GM12873 (cell line): ENCODE results near the gene STAT3.

ENCODE experiments used
- TF ChIP-seq, protein P1 (sequence below): IDR thresholded peaks from 2 replicates; pipeline ENCODE4 v1.5.1; 2012; ENCODE audit warnings: low read depth, mild to moderate bottlenecking, moderate library complexity, low read length, control low read depth; ENCODE audit not compliant: insufficient read depth; ENCODE audit errors: missing control alignments

STAT3 gene

DNA sequence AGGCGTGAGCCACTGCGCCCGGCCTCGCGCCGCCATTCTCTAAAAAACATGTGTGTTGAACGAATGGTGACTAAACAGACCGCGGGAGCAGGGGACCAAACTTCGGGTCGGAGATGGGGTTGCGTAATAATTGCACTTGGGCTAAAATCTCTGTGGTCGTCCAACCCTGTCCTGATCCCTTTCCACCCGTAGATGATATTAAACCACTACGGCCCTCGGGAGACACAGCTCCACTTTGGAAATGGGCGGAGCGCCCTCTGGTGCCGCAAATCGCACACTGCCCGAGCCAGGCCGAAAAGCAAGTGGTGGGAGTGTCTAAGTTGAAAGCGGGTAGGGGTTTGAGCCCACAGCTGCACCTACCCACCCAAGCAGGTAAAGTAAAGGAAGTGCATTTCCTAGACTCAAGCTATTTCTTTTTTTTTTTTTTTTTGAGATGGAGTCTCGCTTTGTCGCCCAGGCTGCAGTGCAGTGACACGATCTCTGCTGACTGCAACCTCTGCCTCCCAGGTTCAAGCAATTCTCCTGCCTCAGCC lies 17.8 kb upstream of the STAT3 start:
- TF ChIP-seq, protein P1, sequence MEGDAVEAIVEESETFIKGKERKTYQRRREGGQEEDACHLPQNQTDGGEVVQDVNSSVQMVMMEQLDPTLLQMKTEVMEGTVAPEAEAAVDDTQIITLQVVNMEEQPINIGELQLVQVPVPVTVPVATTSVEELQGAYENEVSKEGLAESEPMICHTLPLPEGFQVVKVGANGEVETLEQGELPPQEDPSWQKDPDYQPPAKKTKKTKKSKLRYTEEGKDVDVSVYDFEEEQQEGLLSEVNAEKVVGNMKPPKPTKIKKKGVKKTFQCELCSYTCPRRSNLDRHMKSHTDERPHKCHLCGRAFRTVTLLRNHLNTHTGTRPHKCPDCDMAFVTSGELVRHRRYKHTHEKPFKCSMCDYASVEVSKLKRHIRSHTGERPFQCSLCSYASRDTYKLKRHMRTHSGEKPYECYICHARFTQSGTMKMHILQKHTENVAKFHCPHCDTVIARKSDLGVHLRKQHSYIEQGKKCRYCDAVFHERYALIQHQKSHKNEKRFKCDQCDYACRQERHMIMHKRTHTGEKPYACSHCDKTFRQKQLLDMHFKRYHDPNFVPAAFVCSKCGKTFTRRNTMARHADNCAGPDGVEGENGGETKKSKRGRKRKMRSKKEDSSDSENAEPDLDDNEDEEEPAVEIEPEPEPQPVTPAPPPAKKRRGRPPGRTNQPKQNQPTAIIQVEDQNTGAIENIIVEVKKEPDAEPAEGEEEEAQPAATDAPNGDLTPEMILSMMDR: peak; percentile 83

DNA sequence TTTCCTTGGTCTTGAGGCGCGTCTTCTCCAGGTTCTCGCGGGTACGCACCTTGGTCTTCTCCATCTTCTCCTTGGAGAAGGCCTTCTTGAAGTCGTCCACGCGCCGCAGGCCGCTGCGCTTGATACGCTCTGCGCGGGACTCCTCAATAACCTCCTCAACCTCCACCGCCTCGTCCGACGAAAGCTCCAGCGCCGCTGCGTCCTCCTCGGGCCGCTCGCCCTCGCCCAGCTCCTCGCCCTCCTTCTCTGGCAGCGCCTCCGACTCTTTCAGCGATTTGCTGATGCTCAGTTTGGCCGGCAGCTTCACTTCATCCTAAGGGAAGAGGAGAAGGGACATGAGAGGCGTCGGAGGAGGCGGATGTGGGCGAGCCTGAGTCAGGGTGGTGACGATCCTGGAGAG lies 16.8 kb upstream of the STAT3 start:
- TF ChIP-seq, protein P1: no peak

DNA sequence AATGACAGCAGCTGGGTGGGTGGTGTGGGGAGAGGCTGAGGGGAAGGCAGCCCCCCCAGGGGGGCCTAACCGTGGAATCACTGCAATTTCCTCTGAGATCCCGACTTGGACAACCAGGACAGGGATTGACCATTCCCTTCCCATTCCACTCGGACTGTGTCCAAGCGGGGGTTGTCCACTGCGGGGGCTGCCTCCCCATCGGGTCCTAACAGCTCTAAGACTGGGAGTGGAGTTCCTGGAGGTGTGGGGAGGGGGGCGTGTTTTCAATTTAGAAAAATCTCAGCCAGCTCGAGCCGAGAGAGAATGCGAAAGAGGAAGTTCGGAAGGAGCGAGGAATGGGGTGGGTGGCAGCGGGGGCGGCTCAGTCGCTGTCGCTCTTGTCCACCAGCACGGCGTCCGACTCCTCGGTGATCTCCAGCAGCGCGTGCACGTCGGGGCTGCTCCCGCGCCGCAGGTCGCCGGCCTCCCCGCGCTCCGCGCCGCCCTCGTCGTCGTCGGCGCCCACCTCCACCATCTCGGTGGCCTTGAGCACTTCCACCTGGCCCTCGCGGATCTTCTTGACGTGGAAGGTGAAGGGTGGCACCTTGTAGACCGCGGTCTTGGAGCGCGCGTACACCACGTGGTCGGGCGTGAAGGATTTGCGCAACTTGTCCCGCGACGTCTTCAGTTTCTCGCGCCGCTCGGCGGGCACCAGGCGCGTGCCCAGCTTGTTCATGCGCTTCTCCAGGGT lies 16.2 kb upstream of the STAT3 start:
- TF ChIP-seq, protein P1: no peak

DNA sequence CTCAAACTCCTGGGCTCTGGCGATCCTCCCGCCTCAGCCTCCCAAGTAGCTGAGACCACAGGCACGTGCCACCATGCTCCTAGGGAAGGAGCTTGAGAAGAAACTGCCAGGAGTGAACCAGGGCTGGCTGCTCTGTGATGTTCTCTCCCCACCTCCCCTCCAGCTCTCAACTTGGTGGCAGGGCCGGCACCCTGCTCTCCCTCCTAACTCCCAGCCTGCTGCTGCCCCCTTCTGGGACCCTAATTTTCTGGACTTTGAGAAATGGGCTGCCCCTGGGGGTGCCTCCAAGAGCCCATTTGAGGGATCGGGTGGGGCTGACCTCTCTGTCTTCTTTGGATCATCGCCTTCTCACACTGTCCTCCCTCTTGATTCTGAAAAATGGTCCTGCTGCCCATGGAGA lies 14.9 kb upstream of the STAT3 start:
- TF ChIP-seq, protein P1: peak; percentile 61

DNA sequence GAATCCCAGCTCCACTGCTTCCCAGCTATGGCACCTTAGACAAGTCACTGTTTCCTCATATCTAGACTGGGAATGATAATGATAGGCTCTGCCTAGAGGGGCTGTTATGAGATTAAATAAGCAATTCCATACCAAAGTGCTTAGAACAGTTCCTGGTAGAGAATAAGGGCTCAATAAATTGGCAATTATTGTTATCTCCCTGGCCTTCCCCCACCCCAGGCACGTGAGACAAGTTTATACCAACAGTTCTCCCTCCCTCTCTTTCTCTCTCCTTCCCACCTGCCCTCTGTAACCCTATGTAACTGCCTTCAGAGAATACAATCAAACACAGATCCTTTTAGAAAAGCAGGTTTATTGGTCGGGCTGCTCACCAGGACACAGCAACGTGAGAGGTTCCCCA lies 13.9 kb upstream of the STAT3 start:
- TF ChIP-seq, protein P1: no peak

DNA sequence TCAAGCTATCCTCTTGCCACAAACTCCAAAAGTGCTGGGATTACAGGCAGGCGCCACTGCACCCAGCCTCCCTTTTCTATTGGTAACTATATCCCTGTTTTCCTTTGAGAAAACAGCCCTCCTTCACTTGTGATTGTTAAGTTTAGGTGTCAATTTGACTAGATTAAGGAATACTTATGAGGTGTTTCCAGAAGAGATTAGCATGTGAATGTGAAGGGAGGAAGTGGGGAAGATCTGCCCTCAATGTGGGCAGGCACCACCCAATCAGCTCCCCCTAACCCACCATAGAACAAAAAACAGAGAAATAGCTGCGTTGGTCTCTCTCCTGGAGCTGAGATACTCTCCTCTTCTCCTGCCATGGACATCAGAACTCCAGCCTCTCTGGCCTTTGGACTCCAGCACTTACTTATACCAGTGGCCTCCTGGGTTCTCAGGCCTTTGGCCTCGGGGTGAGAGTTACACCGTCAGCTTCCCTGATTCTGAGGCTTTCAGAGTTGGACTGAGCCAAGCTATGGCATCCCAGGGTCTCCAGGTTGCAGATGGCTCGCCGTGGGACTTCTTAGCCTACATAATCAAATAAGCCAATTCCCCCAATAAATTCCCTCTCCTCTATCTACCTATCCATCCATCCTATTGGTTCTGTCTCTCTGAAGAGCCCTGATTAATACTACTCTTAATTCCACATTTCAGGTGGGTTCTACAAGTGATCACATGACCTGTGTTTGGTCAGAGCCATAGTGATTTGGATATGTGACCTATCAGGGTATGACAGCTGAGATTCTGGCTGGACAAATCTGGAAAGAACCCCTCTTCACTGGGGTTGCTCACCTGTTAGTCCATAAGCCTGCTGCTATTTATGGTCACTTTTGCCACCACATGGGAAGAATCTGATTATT lies 12.0 kb upstream of the STAT3 start:
- TF ChIP-seq, protein P1: no peak

DNA sequence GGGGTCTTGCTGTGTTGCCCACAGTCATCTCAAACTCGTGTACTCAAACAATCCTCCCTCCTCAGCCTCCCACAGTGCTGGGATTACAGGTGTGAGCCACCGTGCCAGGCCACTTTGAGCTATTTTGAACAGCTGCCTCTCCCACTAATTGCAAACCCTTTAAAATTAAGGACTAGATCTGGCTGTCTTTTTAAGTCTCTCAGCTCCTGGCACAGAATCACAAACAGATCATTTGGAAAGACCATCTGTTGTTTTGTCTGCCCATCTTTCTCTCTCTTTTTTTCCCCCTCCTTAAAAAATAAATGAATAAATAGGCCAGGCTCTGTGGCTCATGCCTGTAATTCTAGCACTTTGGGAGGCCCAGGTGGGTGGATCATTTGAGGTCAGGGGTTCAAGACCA lies 10.9 kb upstream of the STAT3 start:
- TF ChIP-seq, protein P1: no peak
